Neural progenitor cell (in vitro differentiated cells): ENCODE data around the gene RIBC1. TPM values are rescaled to one million over a fixed set of nuclear protein-coding genes. Genes with fewer than 3 reads are reported as not detected.

ENCODE experiments used
- DNase-seq: peaks from one replicate; pipeline ENCODE4 v3.0.0-alpha.2; 2016; ENCODE audit warnings: low spot score
- H2AFZ ChIP-seq: fragments of 200-600 bp; sonication (generic); replicated peaks from 2 replicates; pipeline ENCODE4 v1.6.1; 2016; ENCODE audit warnings: antibody characterized with exemption
- H3F3A ChIP-seq: fragments of 200-600 bp; sonication (generic); 2 replicates; pipeline ENCODE4 v1.6.1; 2016; ENCODE audit warnings: antibody characterized with exemption, low read depth
- H3K27ac ChIP-seq: fragments of 200-600 bp; sonication (generic); 2 replicates; pipeline ENCODE4 v1.5.1; 2016; ENCODE audit warnings: mild to moderate bottlenecking
- H3K27me3 ChIP-seq: fragments of 200-600 bp; sonication (generic); 2 replicates; pipeline ENCODE4 v1.6.1; 2016; ENCODE audit warnings: mild to moderate bottlenecking, moderate library complexity
- H3K36me3 ChIP-seq: fragments of 200-600 bp; sonication (generic); 2 replicates; pipeline ENCODE4 v1.5.1; 2016
- H3K4me1 ChIP-seq: fragments of 200-600 bp; sonication (generic); 2 replicates; pipeline ENCODE4 v1.6.1; 2016; ENCODE audit warnings: mixed run types
- H3K4me2 ChIP-seq: fragments of 200-600 bp; sonication (generic); 2 replicates; pipeline ENCODE4 v1.6.1; 2016
- H3K4me3 ChIP-seq: fragments of 200-600 bp; sonication (generic); 2 replicates; pipeline ENCODE4 v1.5.1; 2016
- H3K79me2 ChIP-seq: fragments of 200-600 bp; sonication (generic); 2 replicates; pipeline ENCODE4 v1.6.1; 2016; ENCODE audit warnings: low read depth
- H3K9ac ChIP-seq: fragments of 200-600 bp; sonication (generic); 2 replicates; pipeline ENCODE4 v1.6.1; 2016
- H3K9me3 ChIP-seq: fragments of 200-600 bp; sonication (generic); 2 replicates; pipeline ENCODE4 v1.5.1; 2016; ENCODE audit warnings: low read depth
- H4K20me1 ChIP-seq: fragments of 200-600 bp; sonication (generic); 2 replicates; pipeline ENCODE4 v1.6.1; 2016; ENCODE audit warnings: low read depth
- H3K27ac Mint-ChIP-seq: 3 replicates; pipeline ENCODE4 v1.8.0; 2021; ENCODE audit warnings: mixed read lengths
- H3K27me3 Mint-ChIP-seq: 2 replicates; pipeline ENCODE4 v1.8.0; 2022; ENCODE audit warnings: low read depth, mild to moderate bottlenecking, inconsistent platforms, moderate library complexity, mixed read lengths; ENCODE audit not compliant: insufficient read depth
- H3K36me3 Mint-ChIP-seq: 3 replicates; pipeline ENCODE4 v1.8.0; 2021; ENCODE audit warnings: mixed read lengths
- H3K4me1 Mint-ChIP-seq: 3 replicates; pipeline ENCODE4 v1.8.0; 2021; ENCODE audit warnings: mixed read lengths
- H3K4me3 Mint-ChIP-seq: 3 replicates; pipeline ENCODE4 v1.8.0; 2021; ENCODE audit warnings: mild to moderate bottlenecking, moderate library complexity, mixed read lengths
- H3K9me3 Mint-ChIP-seq: 3 replicates; pipeline ENCODE4 v1.8.0; 2020; ENCODE audit warnings: mixed read lengths
- EZH2 ChIP-seq: fragments of 200-600 bp; sonication (generic); IDR thresholded peaks from 2 replicates; pipeline ENCODE4 v1.6.1; 2017; ENCODE audit warnings: antibody characterized with exemption, mild to moderate bottlenecking, moderate library complexity
- EZH2phosphoT487 ChIP-seq: fragments of 200-600 bp; sonication (generic); IDR thresholded peaks from 2 replicates; pipeline ENCODE4 v1.6.1; 2017; ENCODE audit warnings: antibody characterized with exemption
- total RNA-seq: library from RNA; depleted of rRNA; stranded (reverse); fragments of >200 nt; gene quantifications from 2 replicates; pipeline ENCODE4 v1.2.3, GENCODE V29; 2015; ENCODE audit warnings: low replicate concordance
- TF ChIP-seq, protein P1 (sequence below): fragments of 200-600 bp; sonication (generic); IDR thresholded peaks from 2 replicates; pipeline ENCODE4 v1.5.1; 2017; ENCODE audit warnings: antibody characterized with exemption, mild to moderate bottlenecking

The RIBC1 gene
- total RNA-seq, 1 donor from 2014 or later, result 0.62 TPM

DNA sequence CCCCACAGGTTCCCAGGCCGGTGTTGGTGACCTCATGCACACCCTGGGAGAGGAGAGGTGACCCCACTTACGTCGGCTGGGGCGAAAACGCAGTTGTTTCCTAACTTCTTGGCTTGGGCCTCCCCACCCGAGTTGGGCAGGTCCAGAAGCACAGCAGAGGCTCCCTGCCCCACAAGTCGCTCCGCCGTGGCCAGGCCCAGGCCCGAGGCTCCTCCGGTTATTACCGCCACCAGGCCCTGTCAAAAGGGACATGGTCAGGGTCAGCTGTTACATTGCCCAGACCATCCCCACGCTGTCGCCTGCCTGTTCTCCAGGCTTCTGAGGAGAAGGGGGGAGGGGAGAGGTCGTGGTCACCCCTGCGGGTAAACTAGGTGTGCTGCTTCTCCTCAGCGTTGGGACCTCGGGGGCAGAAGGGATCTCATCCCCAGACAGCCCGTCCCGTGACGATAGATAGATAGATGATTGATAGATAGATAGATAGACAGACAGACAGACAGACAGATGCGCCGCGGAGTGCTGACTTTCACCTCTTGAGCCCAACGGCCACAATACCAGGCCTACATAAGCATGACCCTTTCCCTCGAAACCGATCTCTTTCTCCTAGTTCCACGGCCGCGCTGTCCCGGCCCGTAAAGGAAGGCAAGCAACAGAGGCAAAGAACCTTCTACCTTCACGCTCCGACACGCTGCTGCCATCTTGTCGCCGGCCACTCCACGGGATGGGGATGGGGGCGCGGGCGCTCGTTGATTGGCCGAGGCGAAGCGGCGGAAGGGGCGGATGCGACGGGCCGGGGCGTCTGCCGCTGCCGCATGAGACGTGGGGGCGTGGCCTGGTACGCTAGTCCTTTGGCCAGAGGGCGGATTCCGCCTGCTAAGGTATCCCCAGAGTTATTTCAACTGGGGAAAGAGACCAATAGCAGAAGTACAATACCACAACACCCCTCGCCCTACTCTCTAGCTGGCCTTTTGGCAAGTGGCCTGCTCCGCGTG, 11.3 kb downstream of the RIBC1 start, which contains the start of gene HSD17B10:
Gene HSD17B10, minus strand, starts transcription at position 720 of the 989 bp plus-strand sequence. Its CDS starts 25 bp downstream, at position 695.
- peaks cover 4% of the 10 kb centered on the region for H3K27me3 ChIP-seq
- H3K9me3 Mint-ChIP-seq, result peaks cover 12% of the 10 kb centered on the region
- peaks cover 9% of the 10 kb centered on the region for H3K79me2 ChIP-seq
- H3K9ac ChIP-seq, result peak within 1 kb of the TSS; percentile 46
- H3K27ac Mint-ChIP-seq, result no peak within 1 kb of the TSS
- DNase-seq, result peak; percentile 95
- no peaks in the 10 kb centered on the region for H3K9me3 ChIP-seq
- no peak within 1 kb of the TSS for H3K27ac ChIP-seq
- peak within 1 kb of the TSS; percentile 96 for H3K4me3 Mint-ChIP-seq
- H2AFZ ChIP-seq, result peak within 1 kb of the TSS; percentile 63
- no peaks in the 10 kb centered on the region for H3K36me3 ChIP-seq
- no peaks in the 10 kb centered on the region for H3F3A ChIP-seq
- H3K4me3 ChIP-seq, result peak within 1 kb of the TSS; percentile 81
- H3K4me2 ChIP-seq, result peak within 1 kb of the TSS; percentile 84
- H3K36me3 Mint-ChIP-seq, result no peaks in the 10 kb centered on the region
- peaks cover 2% of the 10 kb centered on the region for H3K4me1 Mint-ChIP-seq
- H3K27me3 Mint-ChIP-seq, result peaks cover 2% of the 10 kb centered on the region
- no peaks in the 10 kb centered on the region for H3K4me1 ChIP-seq
- no peak for TF ChIP-seq EZH2
- no peak for TF ChIP-seq EZH2phosphoT487
- TF ChIP-seq, protein P1, sequence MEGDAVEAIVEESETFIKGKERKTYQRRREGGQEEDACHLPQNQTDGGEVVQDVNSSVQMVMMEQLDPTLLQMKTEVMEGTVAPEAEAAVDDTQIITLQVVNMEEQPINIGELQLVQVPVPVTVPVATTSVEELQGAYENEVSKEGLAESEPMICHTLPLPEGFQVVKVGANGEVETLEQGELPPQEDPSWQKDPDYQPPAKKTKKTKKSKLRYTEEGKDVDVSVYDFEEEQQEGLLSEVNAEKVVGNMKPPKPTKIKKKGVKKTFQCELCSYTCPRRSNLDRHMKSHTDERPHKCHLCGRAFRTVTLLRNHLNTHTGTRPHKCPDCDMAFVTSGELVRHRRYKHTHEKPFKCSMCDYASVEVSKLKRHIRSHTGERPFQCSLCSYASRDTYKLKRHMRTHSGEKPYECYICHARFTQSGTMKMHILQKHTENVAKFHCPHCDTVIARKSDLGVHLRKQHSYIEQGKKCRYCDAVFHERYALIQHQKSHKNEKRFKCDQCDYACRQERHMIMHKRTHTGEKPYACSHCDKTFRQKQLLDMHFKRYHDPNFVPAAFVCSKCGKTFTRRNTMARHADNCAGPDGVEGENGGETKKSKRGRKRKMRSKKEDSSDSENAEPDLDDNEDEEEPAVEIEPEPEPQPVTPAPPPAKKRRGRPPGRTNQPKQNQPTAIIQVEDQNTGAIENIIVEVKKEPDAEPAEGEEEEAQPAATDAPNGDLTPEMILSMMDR, result no peak
- no peaks in the 10 kb centered on the region for H4K20me1 ChIP-seq

- Histone ChIP-seq H3K27me3 (peaks cover 25% of the 10 kb centered on the region), H3K4me2 (no peak overlapping the region), H3K4me3 (no peak overlapping the region), H3K9ac (no peak overlapping the region), H3K36me3 (no peaks in the 10 kb centered on the region), H3K27ac (no peak overlapping the region), H4K20me1 (no peaks in the 10 kb centered on the region), H3F3A (no peaks in the 10 kb centered on the region), H2AFZ (no peak overlapping the region), H3K9me3 (no peaks in the 10 kb centered on the region), H3K4me1 (no peaks in the 10 kb centered on the region), H3K79me2 (peaks cover 9% of the 10 kb centered on the region)
- Mint-ChIP-seq H3K9me3 (peaks cover 8% of the 10 kb centered on the region), H3K4me3 (peak overlapping the region; percentile 16), H3K36me3 (no peaks in the 10 kb centered on the region), H3K27me3 (peaks cover 3% of the 10 kb centered on the region), H3K27ac (no peak overlapping the region), H3K4me1 (peaks cover 5% of the 10 kb centered on the region)
- TF ChIP-seq EZH2phosphoT487, result no peak
- TF ChIP-seq, protein P1, result peak; percentile 70
- DNase-seq, result peak; percentile 77
Measured at GRCh38 chrX:53435997-53436396, 13.3 kb downstream of the RIBC1 start.

- no peak overlapping the region for H2AFZ ChIP-seq
- H3K9ac ChIP-seq, result no peak overlapping the region
- Mint-ChIP-seq H3K36me3 (no peaks in the 10 kb centered on the region), H3K4me1 (peaks cover 5% of the 10 kb centered on the region), H3K27ac (no peak overlapping the region), H3K4me3 (no peak overlapping the region), H3K9me3 (peaks cover 4% of the 10 kb centered on the region), H3K27me3 (peaks cover 3% of the 10 kb centered on the region)
- no peak for DNase-seq
- TF ChIP-seq EZH2phosphoT487 (no peak), EZH2 (no peak)
- TF ChIP-seq, protein P1, result no peak
- peaks cover 32% of the 10 kb centered on the region for H3K27me3 ChIP-seq
- no peaks in the 10 kb centered on the region for H3F3A ChIP-seq
- peaks cover 9% of the 10 kb centered on the region for H3K79me2 ChIP-seq
- H3K36me3 ChIP-seq, result no peaks in the 10 kb centered on the region
- H4K20me1 ChIP-seq, result no peaks in the 10 kb centered on the region
- no peak overlapping the region for H3K4me3 ChIP-seq
- H3K4me2 ChIP-seq, result no peak overlapping the region
- H3K4me1 ChIP-seq, result no peaks in the 10 kb centered on the region
- no peaks in the 10 kb centered on the region for H3K9me3 ChIP-seq
- no peak overlapping the region for H3K27ac ChIP-seq
Measured at GRCh38 chrX:53437206-53437605, 14.5 kb downstream of the RIBC1 start.
